ENCODE results near the gene IL20RB. TPM values are rescaled to one million over a fixed set of nuclear protein-coding genes. Genes with fewer than 3 reads are reported as not detected.

Gene IL20RB
- total and polyA plus RNA-seq, 2 of the 4 experiments (the other 2 are of a cell fraction): 0.72 to 0.97 TPM

DNA sequence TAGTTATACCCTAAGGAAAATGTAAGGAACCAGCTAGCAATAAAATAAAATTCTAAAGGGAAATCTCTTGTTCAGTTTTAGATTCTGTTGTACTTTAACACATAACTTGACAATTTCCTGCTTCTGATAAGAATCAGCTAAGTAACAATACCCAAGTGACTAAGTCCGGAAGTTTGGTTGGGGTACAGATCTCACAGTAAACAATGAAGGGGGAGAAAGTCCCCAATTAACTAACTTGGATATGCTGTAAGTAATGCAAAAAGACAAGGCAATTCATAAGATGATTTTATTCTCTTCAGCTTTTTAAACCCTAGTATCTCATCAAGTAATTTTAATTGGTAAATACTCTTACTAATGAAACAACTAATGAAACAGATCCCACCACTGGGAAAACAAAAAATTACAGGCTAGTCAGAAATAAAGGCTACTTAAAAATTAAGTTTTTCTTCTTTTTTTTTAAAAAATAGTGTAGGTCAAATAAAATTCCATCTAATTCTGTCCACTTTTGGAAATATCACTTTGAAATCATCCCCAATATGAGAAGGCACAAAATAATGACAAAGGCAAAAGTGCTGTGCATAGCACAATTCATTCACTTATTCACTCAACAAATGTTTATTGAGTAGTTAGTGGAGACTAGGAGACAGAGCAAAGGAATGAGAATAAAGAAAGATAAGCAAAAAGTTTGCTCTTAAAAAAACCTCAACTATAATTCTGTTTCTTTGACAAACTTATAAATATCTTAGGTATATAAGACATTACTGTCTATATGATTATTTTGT is 37.8 kb upstream of the IL20RB start:
- Histone ChIP-seq H3K9ac (ENCODE audit: low read depth, low read length) (no peak overlapping the region), H3K9me1 (ENCODE audit: insufficient read depth, low read length) (peaks cover 5% of the 10 kb centered on the region), H3K79me1 (ENCODE audit: low read depth in 1 of 2, low read length in 2 of 2) (peaks cover 31 to 76% of the 10 kb centered on the region in 2 experiments), H3K14ac (replicated peaks; ENCODE audit: low read depth, low read length) (no peak overlapping the region), H2AFZ (replicated peaks; ENCODE audit: low read length, poor library complexity) (no peak overlapping the region), H2BK15ac (ENCODE audit: low read depth, low read length) (no peak overlapping the region), H3K27ac (ENCODE audit: insufficient read depth, low read length) (no peak overlapping the region), H4K5ac (ENCODE audit: low read depth, low read length) (no peak overlapping the region), H3K4me1 (ENCODE audit: control insufficient read depth, insufficient read depth, low read length) (no peaks in the 10 kb centered on the region), H3K56ac (ENCODE audit: extremely low read depth, insufficient read depth, low read length) (no peak overlapping the region), H3K18ac (ENCODE audit: low read depth, low read length) (no peak overlapping the region), H3K27me3 (ENCODE audit: control insufficient read depth, insufficient read depth, low read length) (no peaks in the 10 kb centered on the region), H4K8ac (ENCODE audit: low read depth in 2 of 2, low read length in 2 of 2) (no peak overlapping the region), H3K36me3 (ENCODE audit: control insufficient read depth, insufficient read depth, low read length) (no peaks in the 10 kb centered on the region), H3K4me2 (ENCODE audit: low read depth, low read length) (no peak overlapping the region), H2BK5ac (ENCODE audit: low read depth, low read length, poor library complexity, severe bottlenecking) (no peak overlapping the region), H4K20me1 (ENCODE audit: insufficient read depth, low read length) (peaks cover 15% of the 10 kb centered on the region), H3K4ac (ENCODE audit: low read depth, low read length) (no peak overlapping the region), H3K9me3 (ENCODE audit: control insufficient read depth, insufficient read depth, low read length) (0 out of 2 replicates have a peak, but pooled peaks cover 1% of the 10 kb centered on the region), H2BK120ac (ENCODE audit: low read depth, low read length) (no peak overlapping the region), H4K91ac (ENCODE audit: insufficient read depth, low read depth, low read length) (no peak overlapping the region), H2AK9ac (replicated peaks; ENCODE audit: low read depth, low read length, poor library complexity) (no peak overlapping the region), H2AK5ac (ENCODE audit: low read depth, low read length) (no peak overlapping the region), H2BK20ac (ENCODE audit: low read depth, low read length) (no peak overlapping the region), H3K23ac (ENCODE audit: low read depth, low read length) (no peak overlapping the region), H3K4me3 (ENCODE audit: insufficient read depth, low read depth, low read length) (no peak overlapping the region)
- no peak for ATAC-seq (ENCODE audit: low read depth)
- dilution Hi-C loops (cut with HindIII; ENCODE audit: low sequenced_read_pairs, unreplicated experiment): no loop called here
- intact Hi-C loops (cut with micrococcal nuclease): no loop called here
- no peak for TF ChIP-seq BHLHE40 (IDR thresholded peaks at IDR 0.05; ENCODE audit: low read depth, low read length)
- TF ChIP-seq MAFK (IDR thresholded peaks at IDR 0.05; ENCODE audit: low read depth, low read length): peak; percentile 66
- in situ Hi-C loops (cut with MboI; ENCODE audit: low sequenced_read_pairs): no loop called here
- no CpG with 5 or more reads among the region's 1 CpG for WGBS, 2 experiments (ENCODE audit: extremely low coverage in 2 of 2, insufficient read length in 1 of 2)
- ChIA-PET CTCF (interaction anchor here (1.6 kb wide), 1 partner anchor 10 kb away, joined by 4 read pairs; no protein-coding TSS in a partner anchor), POLR2A (ENCODE audit: unreplicated experiment) (no interaction called here)
- no peak for DNase-seq
- BruUV-seq (replicated peaks): no TSS peak

Data from IMR-90 (cell line).